H9 (cell line): Measurements from ENCODE around the gene KLHL14. TPM values are rescaled to one million over a fixed set of nuclear protein-coding genes. Genes with fewer than 3 reads are reported as not detected.

Source experiments
- DNase-seq: peaks from one replicate; pipeline ENCODE4 v3.0.0-alpha.2; 2017
- H2AFZ ChIP-seq: one replicate; pipeline ENCODE4 v1.6.1; 2013; ENCODE audit warnings: mild to moderate bottlenecking, low read length, control low read depth, moderate library complexity
- H2AK5ac ChIP-seq: 2 replicates; pipeline ENCODE4 v1.6.1; 2013; ENCODE audit warnings: low read length, control low read depth, mixed read lengths; ENCODE audit not compliant: insufficient read length
- H2BK120ac ChIP-seq: one replicate; pipeline ENCODE4 v1.6.1; 2013; ENCODE audit warnings: low read depth, mild to moderate bottlenecking, low read length, control low read depth, inconsistent platforms; ENCODE audit not compliant: poor library complexity, severe bottlenecking
- H2BK12ac ChIP-seq: 2 replicates; pipeline ENCODE4 v1.6.1; 2013; ENCODE audit warnings: low read length, control low read depth, mixed read lengths, low read depth; ENCODE audit not compliant: insufficient read length
- H2BK15ac ChIP-seq: 2 replicates; pipeline ENCODE4 v1.6.1; 2013; ENCODE audit warnings: low read depth, low read length, control low read depth
- H2BK20ac ChIP-seq: one replicate; pipeline ENCODE4 v1.6.1; 2013; ENCODE audit warnings: low read depth, mild to moderate bottlenecking, low read length, control low read depth, inconsistent platforms; ENCODE audit not compliant: poor library complexity, severe bottlenecking
- H2BK5ac ChIP-seq: 2 replicates; pipeline ENCODE4 v1.6.1; 2013; ENCODE audit warnings: low read length, control low read depth, mixed read lengths; ENCODE audit not compliant: insufficient read length
- H3K14ac ChIP-seq: 2 replicates; pipeline ENCODE4 v1.6.1; 2013; ENCODE audit warnings: low read length, control low read depth; ENCODE audit not compliant: insufficient read depth
- H3K18ac ChIP-seq: 2 replicates; pipeline ENCODE4 v1.6.1; 2013; ENCODE audit warnings: low read depth, mild to moderate bottlenecking, mixed read lengths, low read length, control low read depth; ENCODE audit not compliant: insufficient read length
- H3K23ac ChIP-seq: 2 replicates; pipeline ENCODE4 v1.6.1; 2013; ENCODE audit warnings: low read length, control low read depth, mixed read lengths, low read depth; ENCODE audit not compliant: insufficient read length
- H3K23me2 ChIP-seq: 2 replicates; pipeline ENCODE4 v1.6.1; 2013; ENCODE audit warnings: low read depth, mild to moderate bottlenecking, mixed read lengths, low read length, control low read depth; ENCODE audit not compliant: insufficient read length, poor library complexity, severe bottlenecking
- H3K27ac ChIP-seq: 2 replicates; pipeline ENCODE4 v1.5.1; 2013; ENCODE audit warnings: low read length, control low read depth, mixed read lengths, low read depth; ENCODE audit not compliant: insufficient read length
- H3K27me3 ChIP-seq: 2 replicates; pipeline ENCODE4 v1.6.1; 2013; ENCODE audit warnings: low read length, control low read depth, inconsistent platforms; ENCODE audit not compliant: insufficient read depth
- H3K4ac ChIP-seq: 2 replicates; pipeline ENCODE4 v1.6.1; 2013; ENCODE audit warnings: low read depth, mild to moderate bottlenecking, control low read depth, inconsistent platforms, low read length, moderate library complexity
- H3K4me1 ChIP-seq: 2 replicates; pipeline ENCODE4 v1.6.1; 2013; ENCODE audit warnings: low read length, control low read depth, inconsistent platforms; ENCODE audit not compliant: insufficient read depth
- H3K4me2 ChIP-seq: 2 replicates; pipeline ENCODE4 v1.6.1; 2013; ENCODE audit warnings: low read length, control low read depth, mixed read lengths; ENCODE audit not compliant: insufficient read length, insufficient read depth
- H3K56ac ChIP-seq: 2 replicates; pipeline ENCODE4 v1.6.1; 2013; ENCODE audit warnings: low read depth, mild to moderate bottlenecking, mixed read lengths, low read length, control low read depth; ENCODE audit not compliant: insufficient read length
- H3K79me1 ChIP-seq: 2 replicates; pipeline ENCODE4 v1.6.1; 2013; ENCODE audit warnings: low read depth, mild to moderate bottlenecking, moderate library complexity, low read length, control low read depth, inconsistent platforms; ENCODE audit not compliant: insufficient read depth, poor library complexity, severe bottlenecking
- H3K79me2 ChIP-seq: 2 replicates; pipeline ENCODE4 v1.6.1; 2013; ENCODE audit warnings: low read length, control low read depth, inconsistent platforms; ENCODE audit not compliant: insufficient read depth
- H3K9ac ChIP-seq: 2 replicates; pipeline ENCODE4 v1.6.1; 2013; ENCODE audit warnings: low read length, control low read depth, mixed read lengths; ENCODE audit not compliant: insufficient read length; ENCODE audit errors: extremely low read depth
- H3K9me3 ChIP-seq: one replicate; pipeline ENCODE4 v1.6.1; 2013; ENCODE audit warnings: low read depth, low read length, inconsistent platforms; ENCODE audit not compliant: control insufficient read depth
- H3T11ph ChIP-seq: one replicate; pipeline ENCODE4 v1.6.1; 2013; ENCODE audit warnings: mild to moderate bottlenecking, low read length, control low read depth, inconsistent platforms
- H4K20me1 ChIP-seq: one replicate; pipeline ENCODE4 v1.6.1; 2013; ENCODE audit not compliant: control insufficient read depth, insufficient read length, insufficient read depth
- H4K5ac ChIP-seq: 2 replicates; pipeline ENCODE4 v1.6.1; 2013; ENCODE audit warnings: low read depth, mild to moderate bottlenecking, mixed read lengths, low read length, control low read depth; ENCODE audit not compliant: insufficient read length
- H4K8ac ChIP-seq: replicated peaks from 2 replicates; pipeline ENCODE4 v1.6.1; 2013; ENCODE audit warnings: low read length, control low read depth, mixed read lengths, low read depth; ENCODE audit not compliant: insufficient read length
- H4K91ac ChIP-seq: 2 replicates; pipeline ENCODE4 v1.6.1; 2013; ENCODE audit warnings: low read depth, mild to moderate bottlenecking, moderate library complexity, mixed read lengths, low read length, control low read depth; ENCODE audit not compliant: insufficient read length
- H3K27ac Mint-ChIP-seq, 3 experiments: 2 replicates in 2 of 3; 3 replicates in 1 of 3; pipeline ENCODE4 v1.8.0; 2020 to 2021; ENCODE audit warnings: mixed read lengths in 3 of 3, mild to moderate bottlenecking in 1 of 3, moderate library complexity in 1 of 3
- H3K27me3 Mint-ChIP-seq: 2 replicates; pipeline ENCODE4 v1.8.0; 2021; ENCODE audit warnings: low read depth, mild to moderate bottlenecking, moderate library complexity, mixed read lengths
- H3K36me3 Mint-ChIP-seq, 3 experiments: 2 replicates in 2 of 3; 3 replicates in 1 of 3; pipeline ENCODE4 v1.8.0; 2020 to 2021; ENCODE audit warnings: low read depth in 3 of 3, mixed read lengths in 3 of 3; ENCODE audit not compliant: insufficient read depth in 1 of 3
- H3K4me1 Mint-ChIP-seq, 2 experiments: 2 replicates each; pipeline ENCODE4 v1.8.0; 2020; ENCODE audit warnings: mixed read lengths in 2 of 2
- H3K4me3 Mint-ChIP-seq, 2 experiments: 2 replicates in 1 of 2; 3 replicates in 1 of 2; pipeline ENCODE4 v1.8.0; 2020 to 2021; ENCODE audit warnings: mild to moderate bottlenecking in 2 of 2, mixed read lengths in 2 of 2, moderate library complexity in 1 of 2
- H3K9me3 Mint-ChIP-seq, 2 experiments: 2 replicates in 1 of 2; 3 replicates in 1 of 2; pipeline ENCODE4 v1.8.0; 2020; ENCODE audit warnings: mild to moderate bottlenecking in 2 of 2, mixed read lengths in 2 of 2, moderate library complexity in 1 of 2
- CTCF ChIP-seq: fragments of 200-600 bp; sonication (generic); conservative IDR thresholded peaks from 3 replicates; pipeline ENCODE4 v1.8.0; 2021; ENCODE audit warnings: antibody characterized with exemption, mild to moderate bottlenecking
- WGBS: extraction: QIAGEN DNeasy Blood & Tissue Kit; methylation state at CpG from one replicate; pipeline ENCODE4 v1.1.7; 2013; ENCODE audit warnings: missing lambda C conversion rate, low lambda C conversion rate, mixed read lengths; ENCODE audit not compliant: insufficient read length; ENCODE audit errors: extremely low coverage; 5-methylcytosine and 5-hydroxymethylcytosine counted together
- total RNA-seq: library from RNA; stranded (reverse); gene quantifications from 2 replicates; pipeline ENCODE4 v1.2.1, GENCODE V29; 2021

KLHL14 gene
- total RNA-seq, 1 experiment from 2014 or later: 1.0 TPM

GRCh38 chr18:32750328-32750727 lies 22.5 kb downstream of the KLHL14 start:
- Histone ChIP-seq H2BK5ac (no peak overlapping the region), H4K91ac (no peak overlapping the region), H2BK120ac (no peak overlapping the region), H3K18ac (no peak overlapping the region), H2BK12ac (no peak overlapping the region), H3K9me3 (no peaks in the 10 kb centered on the region), H3K9ac (no peak overlapping the region), H3K27ac (no peak overlapping the region), H3K4me2 (no peak overlapping the region), H4K20me1 (no peaks in the 10 kb centered on the region), H2AK5ac (no peak overlapping the region), H3K4me1 (no peaks in the 10 kb centered on the region; the same call in 1 of the 2 replicates), H3T11ph (no peak overlapping the region), H3K4ac (no peak overlapping the region), H3K56ac (no peak overlapping the region), H4K5ac (no peak overlapping the region), H2BK15ac (no peak overlapping the region), H2AFZ (no peak overlapping the region), H3K23ac (no peak overlapping the region), H3K27me3 (no peaks in the 10 kb centered on the region), H2BK20ac (no peak overlapping the region), H3K14ac (no peak overlapping the region), H3K23me2 (no peaks in the 10 kb centered on the region), H3K79me2 (no peaks in the 10 kb centered on the region), H4K8ac (no peak overlapping the region), H3K79me1 (no peaks in the 10 kb centered on the region)
- Mint-ChIP-seq H3K36me3 (no peaks in the 10 kb centered on the region), H3K4me3 (no peak overlapping the region), H3K27ac (no peak overlapping the region), H3K9me3 (no peaks in the 10 kb centered on the region), H3K27me3 (peaks cover 2% of the 10 kb centered on the region), H3K4me1 (peaks cover 22 to 32% of the 10 kb centered on the region in 2 experiments)
- DNase-seq: no peak
- no CpG with 5 or more reads among the region's 3 CpGs for WGBS
- no peak for TF ChIP-seq CTCF
